GM19395 (cell line): ENCODE results near the gene PRKCH.
"Not testable (repeated sequence)": the region's sequence is repeated elsewhere in the genome, so short reads cannot be mapped to it uniquely, and the experiment has no call there.

Source experiments
- ATAC-seq: cut with Tn5 transposase; IDR thresholded peaks from one replicate; pipeline ENCODE4 v1.9.1; 2021; ENCODE audit warnings: mild to moderate bottlenecking, moderate library complexity; ENCODE audit not compliant: unreplicated experiment

The PRKCH gene

GRCh38 chr14:61451891-61452400 is 130.6 kb downstream of the PRKCH start:
- ATAC-seq: no peak

GRCh38 chr14:61452452-61452851 is 131.1 kb downstream of the PRKCH start:
- no peak for ATAC-seq

GRCh38 chr14:61453103-61453767 is 131.9 kb downstream of the PRKCH start:
- no peak for ATAC-seq

GRCh38 chr14:61454545-61454944 is 133.2 kb downstream of the PRKCH start:
- no peak for ATAC-seq

GRCh38 chr14:61455351-61455750 is 134.0 kb downstream of the PRKCH start:
- no peak for ATAC-seq

- ATAC-seq: peak; percentile 92
These were observed 135.3 kb downstream of the PRKCH start for GRCh38 chr14:61456720-61457119.

GRCh38 chr14:61458766-61459165 is 137.4 kb downstream of the PRKCH start:
- ATAC-seq: no peak

GRCh38 chr14:61459229-61459628 is 137.8 kb downstream of the PRKCH start:
- no peak for ATAC-seq

- no peak for ATAC-seq
These were observed 138.7 kb downstream of the PRKCH start for GRCh38 chr14:61460063-61460462.

GRCh38 chr14:61460718-61461611 is 139.6 kb downstream of the PRKCH start:
- ATAC-seq: no peak

GRCh38 chr14:61461808-61462275 is 140.5 kb downstream of the PRKCH start:
- ATAC-seq: peak; percentile 61

- no peak for ATAC-seq
These were observed 141.3 kb downstream of the PRKCH start for GRCh38 chr14:61462566-61463193.

- ATAC-seq: no peak
These were observed 142.4 kb downstream of the PRKCH start for GRCh38 chr14:61463664-61464285.

- ATAC-seq: not testable (repeated sequence)
These were observed 143.4 kb downstream of the PRKCH start for GRCh38 chr14:61464539-61465320.

GRCh38 chr14:61466249-61466904 is 145.0 kb downstream of the PRKCH start:
- ATAC-seq: no peak

GRCh38 chr14:61466905-61467280 is 145.5 kb downstream of the PRKCH start:
- ATAC-seq: no peak

GRCh38 chr14:61467296-61467695 is 145.9 kb downstream of the PRKCH start:
- ATAC-seq: no peak

GRCh38 chr14:61468063-61468825 is 146.9 kb downstream of the PRKCH start:
- no peak for ATAC-seq

- ATAC-seq: no peak
These were observed 148.4 kb downstream of the PRKCH start for GRCh38 chr14:61469781-61470180.
